ENCODE data around the gene DCBLD1.

- TF ChIP-seq CTCF (conservative IDR thresholded peaks at IDR 0.05; ENCODE audit: low read length) (no peak), EZH2phosphoT487 (IDR thresholded peaks at IDR 0.05; ENCODE audit: borderline replicate concordance) (no peak)
Measured at GRCh38 chr6:117540670-117541069, 58.2 kb downstream of the DCBLD1 start.

All from Loucy (cell line).